GM19324 (cell line): ENCODE results near the gene GJA8.
"Not testable (repeated sequence)": the region's sequence is repeated elsewhere in the genome, so short reads cannot be mapped to it uniquely, and the experiment has no call there.

Experiments
- ATAC-seq: cut with Tn5 transposase; IDR thresholded peaks from one replicate; pipeline ENCODE4 v1.9.1; 2021; ENCODE audit warnings: mild to moderate bottlenecking, moderate library complexity; ENCODE audit not compliant: unreplicated experiment, low FRiP score

The GJA8 gene

GRCh38 chr1:147902253-147902845, at the start of gene GJA8:
TSS of gene GJA8 (plus strand) at chr1:147902795. CDS start at chr1:147907956, 5,161 bp downstream.
- ATAC-seq, result no peak

DNA sequence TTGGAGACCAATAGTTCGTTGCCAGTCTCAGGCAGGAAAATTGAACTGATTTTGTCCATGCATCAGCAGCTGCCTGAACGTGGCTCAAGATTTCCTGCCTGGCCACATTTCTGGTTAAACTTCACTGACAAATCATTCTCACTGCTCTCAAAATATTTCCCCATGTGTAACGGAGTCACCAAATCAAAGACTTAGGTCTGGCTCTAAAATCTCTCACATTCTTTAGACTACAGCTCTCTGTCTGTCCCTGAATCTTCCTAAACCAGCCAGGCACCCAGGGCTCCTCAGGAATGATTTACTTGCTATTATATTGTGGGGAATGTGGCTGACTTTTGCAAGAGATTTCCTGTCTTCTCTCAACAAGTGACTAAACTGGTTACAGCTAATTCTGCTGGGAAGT, 49.2 kb upstream of the GJA8 start:
- ATAC-seq, result no peak

GRCh38 chr1:147854989-147855388, 47.6 kb upstream of the GJA8 start:
- ATAC-seq, result not testable (repeated sequence)

DNA sequence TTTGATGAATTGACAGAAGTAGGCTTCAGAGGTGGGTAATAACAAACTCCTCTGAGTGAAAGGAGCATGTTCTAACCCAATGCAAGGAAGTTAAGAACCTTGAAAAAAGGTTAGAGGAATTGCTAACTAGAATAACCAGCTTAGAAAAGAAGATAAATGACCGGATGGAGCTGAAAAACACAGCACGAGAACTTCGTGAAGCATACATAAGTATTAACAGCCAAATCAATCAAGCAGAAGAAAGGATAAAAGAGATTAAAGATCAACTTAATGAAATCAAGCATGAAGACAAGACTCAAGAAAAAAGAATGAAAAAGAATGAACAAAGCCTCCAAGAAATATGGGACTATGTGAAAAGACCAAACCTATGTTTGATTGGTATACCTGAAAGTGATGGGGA, 46.6 kb upstream of the GJA8 start:
- ATAC-seq, result not testable (repeated sequence)

DNA sequence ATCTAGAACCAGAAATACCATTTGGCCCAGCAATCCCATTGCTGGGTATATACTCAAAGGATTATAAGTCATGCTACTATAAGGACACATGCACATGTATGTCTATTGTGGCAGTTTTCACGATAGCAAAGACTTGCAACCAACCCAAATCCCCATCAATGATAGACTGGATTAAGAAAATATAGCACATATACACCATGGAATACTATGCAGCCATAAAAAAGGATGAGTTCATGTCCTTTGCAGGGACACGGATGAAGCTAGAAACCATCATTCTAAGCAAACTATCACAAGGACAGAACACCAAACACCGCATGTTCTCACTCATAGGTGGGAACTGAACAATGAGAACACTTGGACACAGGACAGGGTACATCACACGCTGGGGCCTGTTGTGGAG, 35.4 kb upstream of the GJA8 start:
- not testable (repeated sequence) for ATAC-seq

DNA sequence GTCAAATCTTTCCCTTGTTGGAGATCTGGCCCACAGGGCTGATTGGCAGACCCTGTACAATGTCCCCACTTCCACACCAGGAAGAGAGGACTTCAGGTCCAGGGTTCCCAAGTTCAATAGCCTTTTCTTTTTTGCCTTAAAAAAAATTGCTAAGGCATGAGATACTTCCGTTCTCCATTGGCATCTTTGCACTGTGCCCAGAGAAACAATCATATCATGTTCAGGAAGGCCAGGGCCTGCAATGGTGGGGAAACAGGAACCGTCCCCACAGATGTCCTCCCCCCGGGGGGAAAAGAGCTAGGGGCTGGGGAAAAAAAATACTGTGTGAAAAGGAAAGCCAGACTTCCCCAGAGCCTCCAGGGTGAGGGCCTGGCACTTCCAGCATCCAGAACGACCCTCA, 24.6 kb upstream of the GJA8 start:
- no peak for ATAC-seq

DNA sequence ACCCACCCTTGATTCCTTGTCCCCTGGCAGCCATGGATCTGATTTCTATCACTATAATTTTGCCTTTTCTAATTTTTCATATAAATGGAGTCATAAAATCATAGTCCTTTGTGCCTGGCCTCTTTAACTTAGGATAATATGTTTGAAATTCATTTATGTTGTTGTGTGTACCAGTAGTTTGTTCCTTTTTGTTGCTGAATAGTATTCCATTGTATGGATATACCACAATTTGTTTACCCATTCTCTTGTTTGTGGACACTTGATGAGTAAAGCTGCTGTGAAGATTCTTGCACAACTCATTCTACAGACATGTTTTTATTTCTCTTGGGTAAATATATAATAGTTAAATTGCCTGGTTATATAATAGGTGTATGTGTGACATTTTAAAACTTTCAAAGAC, 22.7 kb upstream of the GJA8 start:
- no peak for ATAC-seq

DNA sequence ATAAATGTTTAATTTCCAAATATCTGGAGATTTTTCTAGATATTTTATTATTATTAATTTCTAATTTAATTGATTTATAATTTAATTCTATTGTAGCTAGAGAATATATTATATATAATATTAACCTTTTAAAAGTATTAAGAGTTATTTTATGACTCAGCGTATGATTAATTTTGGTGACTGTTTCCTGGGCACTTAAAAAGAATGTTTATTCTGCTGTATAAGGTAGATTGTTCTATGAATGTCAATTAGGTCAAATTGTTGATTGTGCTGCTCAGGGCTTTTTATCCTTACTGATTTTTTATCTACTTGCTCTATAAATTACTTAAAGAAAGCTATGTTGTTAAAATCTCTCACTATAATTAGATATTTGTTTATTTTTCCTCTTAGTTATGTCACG, 20.1 kb upstream of the GJA8 start:
- no peak for ATAC-seq

- no peak for ATAC-seq
These were observed 12.3 kb upstream of the GJA8 start for GRCh38 chr1:147890177-147890790.

GRCh38 chr1:147891088-147891487, 11.5 kb upstream of the GJA8 start:
- no peak for ATAC-seq

GRCh38 chr1:147892216-147892615, 10.4 kb upstream of the GJA8 start:
- ATAC-seq, result no peak

- no peak for ATAC-seq
These were observed 9.8 kb upstream of the GJA8 start for GRCh38 chr1:147892731-147893214.

DNA sequence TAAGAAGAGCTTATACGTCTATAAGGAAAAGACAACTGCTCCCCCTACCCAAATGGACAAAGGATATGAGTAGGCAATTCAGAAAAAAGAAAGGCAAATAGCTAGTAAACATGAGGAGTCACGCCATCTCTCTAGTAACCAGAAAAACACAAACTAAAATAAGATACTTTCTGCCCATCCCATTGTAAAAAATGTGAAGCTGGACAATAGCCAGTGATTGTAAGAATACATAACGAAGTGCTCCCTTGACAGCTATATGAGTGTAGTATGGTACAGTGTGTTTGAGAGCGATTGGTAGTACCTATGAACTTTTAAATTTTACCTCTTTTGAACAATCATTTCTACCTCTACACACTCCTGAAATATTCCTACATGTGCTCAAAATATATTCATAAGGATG, 7.5 kb upstream of the GJA8 start:
- ATAC-seq, result no peak

GRCh38 chr1:147897029-147897752, 5.4 kb upstream of the GJA8 start:
- ATAC-seq, result no peak

DNA sequence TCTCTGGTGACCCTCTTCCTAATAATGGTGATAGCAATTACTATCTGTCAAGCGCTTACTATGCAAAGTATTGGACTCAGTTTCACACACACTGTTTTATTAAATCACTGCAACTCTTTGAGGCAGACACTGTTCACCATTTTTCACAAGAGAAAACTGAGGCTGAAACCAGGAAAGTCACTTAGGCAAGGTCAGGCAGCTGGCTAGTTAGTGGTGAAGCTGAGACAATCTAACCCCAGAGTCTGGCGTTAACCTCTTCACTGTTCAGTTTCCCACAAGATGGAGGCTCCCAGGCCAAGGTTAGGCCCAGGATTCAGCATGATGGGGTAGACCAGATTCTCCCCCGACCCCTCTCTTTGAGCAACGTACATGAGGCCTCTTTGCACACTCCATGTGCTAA, 4.8 kb upstream of the GJA8 start:
- no peak for ATAC-seq

DNA sequence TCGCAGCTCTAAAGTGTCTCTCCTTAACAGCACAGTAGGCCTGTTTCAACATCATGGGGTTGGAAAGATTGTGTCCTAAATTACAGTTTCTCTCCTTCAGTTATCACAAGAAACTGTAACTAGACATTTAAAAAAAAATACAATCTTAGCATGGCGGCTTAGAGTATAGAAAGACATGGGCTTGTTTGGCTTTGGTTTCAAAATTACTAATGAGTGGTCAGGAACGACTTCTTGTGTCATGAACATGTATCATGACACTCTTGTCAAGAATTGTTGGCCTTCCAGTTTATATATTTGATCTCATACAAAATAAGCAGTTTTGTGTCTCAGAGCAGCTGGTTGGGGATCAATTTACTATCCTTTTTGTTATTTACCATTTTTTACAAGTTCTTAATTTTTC, 2.1 kb downstream of the GJA8 start:
- ATAC-seq, result no peak

DNA sequence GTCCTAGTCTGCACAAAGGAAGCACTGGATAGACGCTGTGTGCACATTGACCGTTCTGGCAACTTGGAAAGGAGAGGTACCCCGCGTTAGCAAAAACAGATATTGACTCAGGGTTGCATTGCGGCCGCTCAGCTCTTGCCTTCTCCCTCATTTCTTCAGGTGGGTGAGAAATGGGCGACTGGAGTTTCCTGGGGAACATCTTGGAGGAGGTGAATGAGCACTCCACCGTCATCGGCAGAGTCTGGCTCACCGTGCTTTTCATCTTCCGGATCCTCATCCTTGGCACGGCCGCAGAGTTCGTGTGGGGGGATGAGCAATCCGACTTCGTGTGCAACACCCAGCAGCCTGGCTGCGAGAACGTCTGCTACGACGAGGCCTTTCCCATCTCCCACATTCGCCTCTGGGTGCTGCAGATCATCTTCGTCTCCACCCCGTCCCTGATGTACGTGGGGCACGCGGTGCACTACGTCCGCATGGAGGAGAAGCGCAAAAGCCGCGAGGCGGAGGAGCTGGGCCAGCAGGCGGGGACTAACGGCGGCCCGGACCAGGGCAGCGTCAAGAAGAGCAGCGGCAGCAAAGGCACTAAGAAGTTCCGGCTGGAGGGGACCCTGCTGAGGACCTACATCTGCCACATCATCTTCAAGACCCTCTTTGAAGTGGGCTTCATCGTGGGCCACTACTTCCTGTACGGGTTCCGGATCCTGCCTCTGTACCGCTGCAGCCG, 5.4 kb downstream of the GJA8 start:
- no peak for ATAC-seq

DNA sequence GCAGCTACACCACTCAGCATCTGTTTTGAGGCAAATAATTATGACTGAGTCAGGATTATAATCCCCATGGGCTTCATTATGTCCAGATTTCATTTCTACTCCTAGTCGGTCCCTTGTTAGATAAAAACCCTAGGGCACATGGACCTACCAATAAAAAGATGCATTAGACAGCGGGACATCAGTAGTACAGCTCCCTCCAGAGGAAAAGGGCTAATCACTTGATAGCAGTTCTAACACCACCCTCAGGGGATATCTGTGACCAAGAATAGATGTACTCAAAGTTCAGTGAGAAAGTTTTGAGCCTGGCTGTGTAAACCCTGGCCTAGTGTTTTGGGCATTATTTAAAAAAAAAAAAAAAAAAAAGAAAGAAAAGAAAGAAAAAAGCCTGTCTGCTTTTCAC, 10.0 kb downstream of the GJA8 start:
- no peak for ATAC-seq

DNA sequence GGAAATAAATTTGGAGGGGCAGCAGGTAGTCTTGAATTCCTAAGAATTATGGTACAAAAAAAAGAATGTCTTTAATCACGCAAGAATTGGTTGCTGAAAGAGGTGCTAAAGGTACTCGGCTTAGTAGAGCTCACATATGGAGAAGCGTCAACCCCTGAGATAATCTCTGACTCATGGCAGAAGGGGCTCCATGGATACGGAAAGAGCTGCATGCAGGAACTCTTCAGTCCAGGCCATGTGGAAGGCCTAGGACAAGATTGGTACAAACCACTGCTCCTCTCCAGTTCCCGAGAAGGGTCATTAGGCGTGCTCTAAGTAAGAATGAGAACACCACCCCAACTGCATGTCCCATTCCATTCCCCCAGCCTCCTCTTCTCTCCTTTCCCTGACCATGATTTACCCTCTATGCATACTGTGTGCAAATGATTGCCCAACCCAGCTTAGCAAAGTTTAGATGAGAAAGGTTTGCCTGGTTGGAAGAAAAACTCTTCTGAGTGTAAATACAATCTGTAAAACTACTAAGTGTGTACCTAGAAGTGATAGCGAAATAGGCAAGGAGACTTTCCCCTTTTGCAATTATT, 10.9 kb downstream of the GJA8 start:
- no peak for ATAC-seq

- ATAC-seq, result no peak
These were observed 17.3 kb downstream of the GJA8 start for GRCh38 chr1:147919896-147920295.

DNA sequence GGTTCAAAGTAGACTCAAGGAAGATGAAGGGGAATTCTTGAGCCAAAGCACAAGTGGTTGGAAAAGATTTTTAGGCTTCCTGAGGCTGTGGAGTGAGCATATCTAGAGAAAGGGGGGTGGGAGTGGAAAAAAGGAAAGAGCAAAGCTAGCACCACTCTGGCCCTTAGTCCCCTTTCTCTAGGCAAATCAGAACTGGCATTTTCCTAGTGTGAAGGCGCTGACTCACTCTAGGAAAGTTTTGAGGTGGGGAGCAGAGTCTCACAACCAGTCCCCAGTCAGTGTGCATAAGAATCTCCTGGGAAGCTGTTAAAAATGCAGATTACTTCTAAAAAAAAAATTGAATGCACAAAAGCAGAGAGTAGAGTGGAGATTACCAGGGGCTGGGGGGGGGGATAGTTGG, 22.2 kb downstream of the GJA8 start:
- ATAC-seq, result no peak
